HG03135 (cell line): ENCODE results near the gene MAML3.

ENCODE experiments used
- ATAC-seq: cut with Tn5 transposase; IDR thresholded peaks from one replicate; pipeline ENCODE4 v1.9.1; 2021; ENCODE audit warnings: mild to moderate bottlenecking, moderate library complexity; ENCODE audit not compliant: unreplicated experiment

Gene MAML3

GRCh38 chr4:139768366-139768765 is 385.6 kb downstream of the MAML3 start:
- no peak for ATAC-seq

GRCh38 chr4:139767585-139767984 is 386.4 kb downstream of the MAML3 start:
- no peak for ATAC-seq

- ATAC-seq: no peak
Observed at GRCh38 chr4:139767168-139767567, 386.8 kb downstream of the MAML3 start.

- no peak for ATAC-seq
Observed at GRCh38 chr4:139764686-139765310, 389.2 kb downstream of the MAML3 start.

GRCh38 chr4:139764182-139764581 is 389.8 kb downstream of the MAML3 start:
- ATAC-seq: no peak

GRCh38 chr4:139763672-139764071 is 390.3 kb downstream of the MAML3 start:
- ATAC-seq: no peak

GRCh38 chr4:139763205-139763604 is 390.8 kb downstream of the MAML3 start:
- no peak for ATAC-seq

- ATAC-seq: no peak
Observed at GRCh38 chr4:139762720-139763119, 391.3 kb downstream of the MAML3 start.

- ATAC-seq: no peak
Observed at GRCh38 chr4:139761461-139761860, 392.5 kb downstream of the MAML3 start.

- no peak for ATAC-seq
Observed at GRCh38 chr4:139760567-139760966, 393.4 kb downstream of the MAML3 start.

GRCh38 chr4:139759097-139759496 is 394.9 kb downstream of the MAML3 start:
- no peak for ATAC-seq

- ATAC-seq: no peak
Observed at GRCh38 chr4:139756391-139757180, 397.4 kb downstream of the MAML3 start.

GRCh38 chr4:139754938-139755337 is 399.0 kb downstream of the MAML3 start:
- ATAC-seq: no peak

GRCh38 chr4:139753686-139754085 is 400.3 kb downstream of the MAML3 start:
- ATAC-seq: no peak

GRCh38 chr4:139749835-139750498 is 404.0 kb downstream of the MAML3 start:
- no peak for ATAC-seq

GRCh38 chr4:139749338-139749737 is 404.6 kb downstream of the MAML3 start:
- ATAC-seq: no peak

GRCh38 chr4:139746431-139747171 is 407.4 kb downstream of the MAML3 start:
- no peak for ATAC-seq

GRCh38 chr4:139745111-139745639 is 408.8 kb downstream of the MAML3 start:
- no peak for ATAC-seq

- ATAC-seq: no peak
Observed at GRCh38 chr4:139744232-139744631, 409.8 kb downstream of the MAML3 start.

GRCh38 chr4:139743027-139743426 is 411.0 kb downstream of the MAML3 start:
- no peak for ATAC-seq

- ATAC-seq: no peak
Observed at GRCh38 chr4:139740531-139741041, 413.4 kb downstream of the MAML3 start.
